GM21423 (cell line): Measurements from ENCODE around the gene PPP3R1.

ENCODE experiments used
- ATAC-seq: cut with Tn5 transposase; IDR thresholded peaks from one replicate; pipeline ENCODE4 v1.9.1; 2021; ENCODE audit warnings: mild to moderate bottlenecking, moderate library complexity; ENCODE audit not compliant: unreplicated experiment

The PPP3R1 gene

GRCh38 chr2:68252400-68253218 lies at the start of gene PPP3R1:
PPP3R1 (minus strand) TSS chr2:68252532; CDS start chr2:68252127, 405 bp downstream.
- peak; percentile 79 for ATAC-seq

- ATAC-seq: peak; percentile 76
These were observed 43.2 kb upstream of the PPP3R1 start for GRCh38 chr2:68295516-68295915.

GRCh38 chr2:68294913-68295312 lies 42.6 kb upstream of the PPP3R1 start:
- no peak for ATAC-seq

- no peak for ATAC-seq
These were observed 41.9 kb upstream of the PPP3R1 start for GRCh38 chr2:68294187-68294586.

- ATAC-seq: no peak
These were observed 41.4 kb upstream of the PPP3R1 start for GRCh38 chr2:68293755-68294154.

- ATAC-seq: no peak
These were observed 40.7 kb upstream of the PPP3R1 start for GRCh38 chr2:68293024-68293423.

- peak; percentile 51 for ATAC-seq
These were observed 39.9 kb upstream of the PPP3R1 start for GRCh38 chr2:68292108-68292710.

GRCh38 chr2:68291314-68291713 lies 39.0 kb upstream of the PPP3R1 start:
- no peak for ATAC-seq

- no peak for ATAC-seq
These were observed 38.6 kb upstream of the PPP3R1 start for GRCh38 chr2:68290901-68291300.

- ATAC-seq: no peak
These were observed 35.5 kb upstream of the PPP3R1 start for GRCh38 chr2:68287580-68288441.

- no peak for ATAC-seq
These were observed 32.6 kb upstream of the PPP3R1 start for GRCh38 chr2:68284896-68285295.

- ATAC-seq: no peak
These were observed 31.1 kb upstream of the PPP3R1 start for GRCh38 chr2:68283419-68283812.

- peak; percentile 53 for ATAC-seq
These were observed 30.6 kb upstream of the PPP3R1 start for GRCh38 chr2:68282811-68283418.

GRCh38 chr2:68280796-68281195 lies 28.5 kb upstream of the PPP3R1 start:
- no peak for ATAC-seq

- no peak for ATAC-seq
These were observed 28.0 kb upstream of the PPP3R1 start for GRCh38 chr2:68280348-68280747.

GRCh38 chr2:68279691-68280090 lies 27.4 kb upstream of the PPP3R1 start:
- no peak for ATAC-seq

GRCh38 chr2:68278169-68278568 lies 25.8 kb upstream of the PPP3R1 start:
- no peak for ATAC-seq

- ATAC-seq: no peak
These were observed 21.7 kb upstream of the PPP3R1 start for GRCh38 chr2:68274022-68274421.

- no peak for ATAC-seq
These were observed 20.1 kb upstream of the PPP3R1 start for GRCh38 chr2:68272246-68272994.

GRCh38 chr2:68266655-68267054 lies 14.3 kb upstream of the PPP3R1 start:
- no peak for ATAC-seq
